HEK293 (cell line): Measurements from ENCODE around the gene LPGAT1.

Experiments
- CTCF ChIA-PET: fragments of 350-600 bp; formaldehyde crosslinking; extraction: SDS; loops from one replicate; lab custom pipeline; 2021; ENCODE audit warnings: antibody characterized with exemption; lab: Yijun Ruan, JAX
- POLR2A ChIA-PET: fragments of 300-600 bp; formaldehyde crosslinking; extraction: SDS; loops from one replicate; lab custom pipeline; 2020; ENCODE audit warnings: antibody characterized with exemption, inconsistent platforms; lab: Yijun Ruan, JAX
- H3K27ac ChIP-seq: fragments of 200-500 bp; sonication (Bioruptor generic); 2 replicates; pipeline ENCODE4 v1.5.1; 2014; ENCODE audit warnings: low read depth, low read length, control low read depth, inconsistent platforms; ENCODE audit errors: extremely low read depth
- H3K36me3 ChIP-seq, 2 experiments: fragments of 200-500 bp in 1 of 2; sonication (Bioruptor generic) in 1 of 2; 1 replicate in 1 of 2; 2 replicates in 1 of 2; pipeline ENCODE4 v1.5.1; 2014 to 2017; ENCODE audit warnings: inconsistent platforms in 2 of 2, low read length in 2 of 2; ENCODE audit not compliant: control insufficient read depth in 2 of 2, insufficient read depth in 1 of 2
- H3K4me1 ChIP-seq: fragments of 200-500 bp; sonication (Bioruptor generic); 2 replicates; pipeline ENCODE4 v1.5.1; 2014; ENCODE audit warnings: mild to moderate bottlenecking, low read length, inconsistent platforms; ENCODE audit not compliant: control insufficient read depth, insufficient read depth
- H3K4me3 ChIP-seq: 2 replicates; pipeline ENCODE4 v1.5.1; 2011; ENCODE audit warnings: low read depth, mild to moderate bottlenecking, control low read depth, low read length, moderate library complexity
- H3K9me3 ChIP-seq: fragments of 200-500 bp; sonication (Bioruptor generic); 2 replicates; pipeline ENCODE4 v1.5.1; 2014; ENCODE audit warnings: low read depth, low read length, inconsistent platforms; ENCODE audit not compliant: control insufficient read depth, insufficient read depth
- BCL11A ChIP-seq: fragments of 450-650 bp; formaldehyde crosslinking; IDR thresholded peaks from 2 replicates; pipeline ENCODE4 v1.5.1; 2016; ENCODE audit warnings: low read depth, missing biosample characterization, missing genetic modification characterization
- GLIS2 ChIP-seq: fragments of 450-650 bp; formaldehyde crosslinking; IDR thresholded peaks from 2 replicates; pipeline ENCODE4 v1.5.1; 2016; ENCODE audit warnings: missing biosample characterization, missing genetic modification characterization
- KLF10 ChIP-seq: fragments of 450-650 bp; IDR thresholded peaks from 2 replicates; pipeline ENCODE4 v1.5.1; 2018; ENCODE audit warnings: missing biosample characterization, mild to moderate bottlenecking, missing genetic modification characterization
- KLF8 ChIP-seq: fragments of 450-650 bp; formaldehyde crosslinking; IDR thresholded peaks from 2 replicates; pipeline ENCODE4 v1.5.1; 2016; ENCODE audit warnings: missing biosample characterization, missing genetic modification characterization
- SP7 ChIP-seq: fragments of 450-650 bp; formaldehyde crosslinking; IDR thresholded peaks from 2 replicates; pipeline ENCODE4 v1.5.1; 2016; ENCODE audit warnings: missing biosample characterization, missing genetic modification characterization
- ZBTB17 ChIP-seq: fragments of 450-650 bp; formaldehyde crosslinking; IDR thresholded peaks from 2 replicates; pipeline ENCODE4 v1.5.1; 2016; ENCODE audit warnings: missing biosample characterization, missing genetic modification characterization
- ZEB2 ChIP-seq: fragments of 450-650 bp; formaldehyde crosslinking; IDR thresholded peaks from 2 replicates; pipeline ENCODE4 v1.5.1; 2016; ENCODE audit warnings: missing biosample characterization, missing genetic modification characterization
- ZFP37 ChIP-seq: fragments of 450-650 bp; formaldehyde crosslinking; IDR thresholded peaks from 2 replicates; pipeline ENCODE4 v1.5.1; 2016; ENCODE audit warnings: missing biosample characterization, missing genetic modification characterization
- ZFP41 ChIP-seq: fragments of 450-650 bp; formaldehyde crosslinking; IDR thresholded peaks from 2 replicates; pipeline ENCODE4 v1.5.1; 2016; ENCODE audit warnings: missing biosample characterization, missing genetic modification characterization, borderline replicate concordance
- ZNF138 ChIP-seq: fragments of 450-650 bp; formaldehyde crosslinking; IDR thresholded peaks from 2 replicates; pipeline ENCODE4 v1.5.1; 2016; ENCODE audit warnings: missing biosample characterization, missing genetic modification characterization, borderline replicate concordance
- ZNF211 ChIP-seq: fragments of 450-650 bp; formaldehyde crosslinking; IDR thresholded peaks from 2 replicates; pipeline ENCODE4 v1.5.1; 2016; ENCODE audit warnings: low read depth, missing biosample characterization, missing genetic modification characterization
- ZNF223 ChIP-seq: fragments of 450-650 bp; formaldehyde crosslinking; IDR thresholded peaks from 2 replicates; pipeline ENCODE4 v1.5.1; 2016; ENCODE audit warnings: missing biosample characterization, missing genetic modification characterization
- ZNF248 ChIP-seq: fragments of 450-650 bp; formaldehyde crosslinking; IDR thresholded peaks from 2 replicates; pipeline ENCODE4 v1.5.1; 2017; ENCODE audit warnings: missing biosample characterization, missing genetic modification characterization
- ZNF274 ChIP-seq, 2 experiments: fragments of 200-500 bp in 1 of 2; fragments of 450-650 bp in 1 of 2; sonication (Bioruptor generic) in 1 of 2; formaldehyde crosslinking in 1 of 2; IDR thresholded peaks; 2 replicates each; pipeline versions ENCODE4 v1.5.1 to v1.6.1; 2014 to 2016; ENCODE audit warnings: borderline replicate concordance in 1 of 2, inconsistent platforms in 1 of 2, low read length in 1 of 2, missing biosample characterization in 1 of 2, missing genetic modification characterization in 1 of 2
- ZNF473 ChIP-seq: fragments of 450-650 bp; formaldehyde crosslinking; IDR thresholded peaks from 2 replicates; pipeline ENCODE4 v1.5.1; 2017; ENCODE audit warnings: missing biosample characterization, missing genetic modification characterization
- ZNF521 ChIP-seq: fragments of 450-650 bp; formaldehyde crosslinking; IDR thresholded peaks from 2 replicates; pipeline ENCODE4 v1.5.1; 2017; ENCODE audit warnings: missing biosample characterization, mild to moderate bottlenecking, missing genetic modification characterization
- ZNF544 ChIP-seq: fragments of 450-650 bp; formaldehyde crosslinking; IDR thresholded peaks from 2 replicates; pipeline ENCODE4 v1.5.0; 2017; ENCODE audit warnings: missing biosample characterization, missing genetic modification characterization
- ZNF558 ChIP-seq: fragments of 450-650 bp; formaldehyde crosslinking; IDR thresholded peaks from 2 replicates; pipeline ENCODE4 v1.5.1; 2016; ENCODE audit warnings: missing biosample characterization, missing genetic modification characterization
- ZNF624 ChIP-seq: fragments of 450-650 bp; formaldehyde crosslinking; IDR thresholded peaks from 2 replicates; pipeline ENCODE4 v1.5.1; 2017; ENCODE audit warnings: missing biosample characterization, missing genetic modification characterization
- ZNF670 ChIP-seq: fragments of 450-650 bp; formaldehyde crosslinking; IDR thresholded peaks from 2 replicates; pipeline ENCODE4 v1.5.1; 2016; ENCODE audit warnings: missing biosample characterization, missing genetic modification characterization, low read depth
- ZNF777 ChIP-seq: fragments of 450-650 bp; formaldehyde crosslinking; IDR thresholded peaks from 2 replicates; pipeline ENCODE4 v1.5.1; 2017; ENCODE audit warnings: missing biosample characterization, missing genetic modification characterization, borderline replicate concordance
- TF ChIP-seq, protein P1 (sequence below): fragments of 450-650 bp; formaldehyde crosslinking; IDR thresholded peaks from 2 replicates; pipeline ENCODE4 v1.5.1; 2016; ENCODE audit warnings: missing biosample characterization, missing genetic modification characterization
- TF ChIP-seq, protein P2 (sequence below): fragments of 450-650 bp; formaldehyde crosslinking; IDR thresholded peaks from 2 replicates; pipeline ENCODE4 v1.5.1; 2016; ENCODE audit warnings: missing biosample characterization, missing genetic modification characterization
- TF ChIP-seq, protein P3 (sequence below): fragments of 450-650 bp; formaldehyde crosslinking; IDR thresholded peaks from 2 replicates; pipeline ENCODE4 v1.5.1; 2016; ENCODE audit warnings: missing biosample characterization, missing genetic modification characterization, low read depth
- TF ChIP-seq, protein P4 (sequence below): fragments of 450-650 bp; formaldehyde crosslinking; IDR thresholded peaks from 2 replicates; pipeline ENCODE4 v1.5.1; 2016; ENCODE audit warnings: missing biosample characterization, missing genetic modification characterization
- TF ChIP-seq, protein P5 (sequence below): fragments of 450-650 bp; formaldehyde crosslinking; IDR thresholded peaks from 2 replicates; pipeline ENCODE4 v1.5.1; 2016; ENCODE audit warnings: missing biosample characterization, missing genetic modification characterization

The LPGAT1 gene

DNA sequence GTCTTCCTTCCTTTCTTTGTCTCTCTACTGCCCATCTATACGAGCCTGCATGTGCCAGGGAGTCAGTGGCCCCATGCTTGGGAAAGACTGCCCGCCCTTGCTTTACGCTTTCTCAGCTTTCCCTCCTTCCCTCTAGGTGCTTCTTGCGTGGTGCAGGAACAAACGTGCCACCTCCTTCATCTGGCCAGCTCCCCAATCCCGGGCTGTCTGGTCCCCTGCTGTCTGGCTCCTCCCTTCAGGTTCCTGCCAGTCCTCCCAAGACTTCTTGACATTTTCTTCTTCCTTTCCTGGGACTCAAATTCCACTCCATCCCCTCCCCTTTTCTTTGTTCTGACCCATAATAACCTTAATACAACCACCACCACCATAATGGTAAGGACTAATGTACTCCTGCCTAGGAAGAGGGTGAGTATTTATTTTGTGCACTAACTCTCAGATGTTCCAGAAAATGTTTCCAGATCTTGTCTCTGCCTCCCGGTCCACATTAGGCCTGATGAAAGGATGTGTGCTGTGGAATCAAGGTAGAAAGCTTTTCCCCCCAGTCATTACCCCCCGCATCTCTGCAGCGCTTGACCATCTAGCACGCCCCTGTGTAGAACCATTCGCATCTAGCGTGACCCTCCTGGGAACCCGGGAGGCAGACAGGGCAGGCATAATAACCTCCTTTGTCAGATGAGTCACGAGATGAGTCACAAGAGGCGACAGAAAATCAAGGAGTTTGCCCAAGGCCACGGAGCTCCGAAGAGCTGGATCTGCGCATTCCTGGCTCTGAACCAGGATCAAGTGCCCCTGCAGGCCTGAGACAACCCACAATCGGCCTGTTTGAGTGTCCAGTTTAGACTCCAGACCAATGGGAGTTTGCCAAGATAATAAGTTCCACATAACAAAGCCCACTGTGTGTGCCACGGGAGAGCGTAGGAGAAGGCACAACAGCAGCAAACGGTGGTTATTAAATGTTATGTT lies 95.1 kb downstream of the LPGAT1 start:
- Histone ChIP-seq H3K4me1 (peaks cover 8% of the 10 kb centered on the region), H3K4me3 (no peak overlapping the region), H3K36me3 (no peaks in the 10 kb centered on the region), H3K9me3 (no peaks in the 10 kb centered on the region), H3K27ac (peak overlapping the region; percentile 27; the same call in 1 of the 2 replicates)
- CTCF ChIA-PET: interaction anchor here (0.6 to 2.5 kb wide), 3 partner anchors 37 to 164 kb away, joined by 3 to 16 read pairs (median 7); no protein-coding TSS in a partner anchor
- POLR2A ChIA-PET: interaction anchor here (1.3 to 1.4 kb wide), 3 partner anchors 15 to 300 kb away, joined by 3 read pairs; partner anchors contain the start of genes DTL, INTS7 and NEK2
- TF ChIP-seq BCL11A (tag by site-specific recombination): peak; percentile 70; the same call in 1 of the 2 replicates
- no peak for TF ChIP-seq ZNF473
- peak; percentile 99 for TF ChIP-seq SP7
- TF ChIP-seq GLIS2 (tag by site-specific recombination): peak; percentile 88
- peak; percentile 75 for TF ChIP-seq ZNF558 (tag by site-specific recombination)
- TF ChIP-seq ZNF223 (tag by site-specific recombination): no peak
- TF ChIP-seq ZNF248 (tag by site-specific recombination): no peak
- TF ChIP-seq, protein P1, sequence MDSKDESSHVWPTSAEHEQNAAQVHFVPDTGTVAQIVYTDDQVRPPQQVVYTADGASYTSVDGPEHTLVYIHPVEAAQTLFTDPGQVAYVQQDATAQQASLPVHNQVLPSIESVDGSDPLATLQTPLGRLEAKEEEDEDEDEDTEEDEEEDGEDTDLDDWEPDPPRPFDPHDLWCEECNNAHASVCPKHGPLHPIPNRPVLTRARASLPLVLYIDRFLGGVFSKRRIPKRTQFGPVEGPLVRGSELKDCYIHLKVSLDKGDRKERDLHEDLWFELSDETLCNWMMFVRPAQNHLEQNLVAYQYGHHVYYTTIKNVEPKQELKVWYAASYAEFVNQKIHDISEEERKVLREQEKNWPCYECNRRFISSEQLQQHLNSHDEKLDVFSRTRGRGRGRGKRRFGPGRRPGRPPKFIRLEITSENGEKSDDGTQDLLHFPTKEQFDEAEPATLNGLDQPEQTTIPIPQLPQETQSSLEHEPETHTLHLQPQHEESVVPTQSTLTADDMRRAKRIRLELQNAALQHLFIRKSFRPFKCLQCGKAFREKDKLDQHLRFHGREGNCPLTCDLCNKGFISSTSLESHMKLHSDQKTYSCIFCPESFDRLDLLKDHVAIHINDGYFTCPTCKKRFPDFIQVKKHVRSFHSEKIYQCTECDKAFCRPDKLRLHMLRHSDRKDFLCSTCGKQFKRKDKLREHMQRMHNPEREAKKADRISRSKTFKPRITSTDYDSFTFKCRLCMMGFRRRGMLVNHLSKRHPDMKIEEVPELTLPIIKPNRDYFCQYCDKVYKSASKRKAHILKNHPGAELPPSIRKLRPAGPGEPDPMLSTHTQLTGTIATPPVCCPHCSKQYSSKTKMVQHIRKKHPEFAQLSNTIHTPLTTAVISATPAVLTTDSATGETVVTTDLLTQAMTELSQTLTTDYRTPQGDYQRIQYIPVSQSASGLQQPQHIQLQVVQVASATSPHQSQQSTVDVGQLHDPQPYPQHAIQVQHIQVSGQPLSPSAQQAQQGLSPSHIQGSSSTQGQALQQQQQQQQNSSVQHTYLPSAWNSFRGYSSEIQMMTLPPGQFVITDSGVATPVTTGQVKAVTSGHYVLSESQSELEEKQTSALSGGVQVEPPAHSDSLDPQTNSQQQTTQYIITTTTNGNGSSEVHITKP (tag by site-specific recombination): peak; percentile 88
- no peak for TF ChIP-seq ZNF624
- TF ChIP-seq, protein P2, sequence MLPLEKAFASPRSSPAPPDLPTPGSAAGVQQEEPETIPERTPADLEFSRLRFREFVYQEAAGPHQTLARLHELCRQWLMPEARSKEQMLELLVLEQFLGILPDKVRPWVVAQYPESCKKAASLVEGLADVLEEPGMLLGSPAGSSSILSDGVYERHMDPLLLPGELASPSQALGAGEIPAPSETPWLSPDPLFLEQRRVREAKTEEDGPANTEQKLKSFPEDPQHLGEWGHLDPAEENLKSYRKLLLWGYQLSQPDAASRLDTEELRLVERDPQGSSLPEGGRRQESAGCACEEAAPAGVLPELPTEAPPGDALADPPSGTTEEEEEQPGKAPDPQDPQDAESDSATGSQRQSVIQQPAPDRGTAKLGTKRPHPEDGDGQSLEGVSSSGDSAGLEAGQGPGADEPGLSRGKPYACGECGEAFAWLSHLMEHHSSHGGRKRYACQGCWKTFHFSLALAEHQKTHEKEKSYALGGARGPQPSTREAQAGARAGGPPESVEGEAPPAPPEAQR (tag by site-specific recombination): no peak
- TF ChIP-seq ZNF544 (tag by site-specific recombination): no peak
- TF ChIP-seq ZBTB17: peak; percentile 90
- TF ChIP-seq, protein P3, sequence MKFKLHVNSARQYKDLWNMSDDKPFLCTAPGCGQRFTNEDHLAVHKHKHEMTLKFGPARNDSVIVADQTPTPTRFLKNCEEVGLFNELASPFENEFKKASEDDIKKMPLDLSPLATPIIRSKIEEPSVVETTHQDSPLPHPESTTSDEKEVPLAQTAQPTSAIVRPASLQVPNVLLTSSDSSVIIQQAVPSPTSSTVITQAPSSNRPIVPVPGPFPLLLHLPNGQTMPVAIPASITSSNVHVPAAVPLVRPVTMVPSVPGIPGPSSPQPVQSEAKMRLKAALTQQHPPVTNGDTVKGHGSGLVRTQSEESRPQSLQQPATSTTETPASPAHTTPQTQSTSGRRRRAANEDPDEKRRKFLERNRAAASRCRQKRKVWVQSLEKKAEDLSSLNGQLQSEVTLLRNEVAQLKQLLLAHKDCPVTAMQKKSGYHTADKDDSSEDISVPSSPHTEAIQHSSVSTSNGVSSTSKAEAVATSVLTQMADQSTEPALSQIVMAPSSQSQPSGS: no peak
- no peak for TF ChIP-seq ZNF138 (tag by site-specific recombination)
- TF ChIP-seq ZNF274 (IDR thresholded peaks at IDR 0.05; ENCODE audit: low read length): no peak
- TF ChIP-seq ZNF274 (tag by site-specific recombination; IDR thresholded peaks at IDR 0.05; ENCODE audit: borderline replicate concordance): no peak
- no peak for TF ChIP-seq ZFP41
- TF ChIP-seq, protein P4, sequence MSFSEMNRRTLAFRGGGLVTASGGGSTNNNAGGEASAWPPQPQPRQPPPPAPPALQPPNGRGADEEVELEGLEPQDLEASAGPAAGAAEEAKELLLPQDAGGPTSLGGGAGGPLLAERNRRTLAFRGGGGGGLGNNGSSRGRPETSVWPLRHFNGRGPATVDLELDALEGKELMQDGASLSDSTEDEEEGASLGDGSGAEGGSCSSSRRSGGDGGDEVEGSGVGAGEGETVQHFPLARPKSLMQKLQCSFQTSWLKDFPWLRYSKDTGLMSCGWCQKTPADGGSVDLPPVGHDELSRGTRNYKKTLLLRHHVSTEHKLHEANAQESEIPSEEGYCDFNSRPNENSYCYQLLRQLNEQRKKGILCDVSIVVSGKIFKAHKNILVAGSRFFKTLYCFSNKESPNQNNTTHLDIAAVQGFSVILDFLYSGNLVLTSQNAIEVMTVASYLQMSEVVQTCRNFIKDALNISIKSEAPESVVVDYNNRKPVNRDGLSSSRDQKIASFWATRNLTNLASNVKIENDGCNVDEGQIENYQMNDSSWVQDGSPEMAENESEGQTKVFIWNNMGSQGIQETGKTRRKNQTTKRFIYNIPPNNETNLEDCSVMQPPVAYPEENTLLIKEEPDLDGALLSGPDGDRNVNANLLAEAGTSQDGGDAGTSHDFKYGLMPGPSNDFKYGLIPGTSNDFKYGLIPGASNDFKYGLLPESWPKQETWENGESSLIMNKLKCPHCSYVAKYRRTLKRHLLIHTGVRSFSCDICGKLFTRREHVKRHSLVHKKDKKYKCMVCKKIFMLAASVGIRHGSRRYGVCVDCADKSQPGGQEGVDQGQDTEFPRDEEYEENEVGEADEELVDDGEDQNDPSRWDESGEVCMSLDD (tag by site-specific recombination): no peak
- TF ChIP-seq KLF8 (tag by site-specific recombination): peak; percentile 64; the same call in 1 of the 2 replicates
- no peak for TF ChIP-seq KLF10 (tag by site-specific recombination)
- TF ChIP-seq ZEB2: peak; percentile 83
- TF ChIP-seq, protein P5, sequence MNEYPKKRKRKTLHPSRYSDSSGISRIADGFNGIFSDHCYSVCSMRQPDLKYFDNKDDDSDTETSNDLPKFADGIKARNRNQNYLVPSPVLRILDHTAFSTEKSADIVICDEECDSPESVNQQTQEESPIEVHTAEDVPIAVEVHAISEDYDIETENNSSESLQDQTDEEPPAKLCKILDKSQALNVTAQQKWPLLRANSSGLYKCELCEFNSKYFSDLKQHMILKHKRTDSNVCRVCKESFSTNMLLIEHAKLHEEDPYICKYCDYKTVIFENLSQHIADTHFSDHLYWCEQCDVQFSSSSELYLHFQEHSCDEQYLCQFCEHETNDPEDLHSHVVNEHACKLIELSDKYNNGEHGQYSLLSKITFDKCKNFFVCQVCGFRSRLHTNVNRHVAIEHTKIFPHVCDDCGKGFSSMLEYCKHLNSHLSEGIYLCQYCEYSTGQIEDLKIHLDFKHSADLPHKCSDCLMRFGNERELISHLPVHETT (tag by site-specific recombination): peak; percentile 78; the same call in 1 of the 2 replicates
- no peak for TF ChIP-seq ZNF670 (tag by site-specific recombination)
- TF ChIP-seq ZNF777 (tag by site-specific recombination): no peak
- TF ChIP-seq ZFP37 (tag by site-specific recombination): peak; percentile 87
- no peak for TF ChIP-seq ZNF521 (tag by site-specific recombination)
- no peak for TF ChIP-seq ZNF211 (tag by site-specific recombination)
